ENCODE measurements around the gene PLEKHG7.

DNA sequence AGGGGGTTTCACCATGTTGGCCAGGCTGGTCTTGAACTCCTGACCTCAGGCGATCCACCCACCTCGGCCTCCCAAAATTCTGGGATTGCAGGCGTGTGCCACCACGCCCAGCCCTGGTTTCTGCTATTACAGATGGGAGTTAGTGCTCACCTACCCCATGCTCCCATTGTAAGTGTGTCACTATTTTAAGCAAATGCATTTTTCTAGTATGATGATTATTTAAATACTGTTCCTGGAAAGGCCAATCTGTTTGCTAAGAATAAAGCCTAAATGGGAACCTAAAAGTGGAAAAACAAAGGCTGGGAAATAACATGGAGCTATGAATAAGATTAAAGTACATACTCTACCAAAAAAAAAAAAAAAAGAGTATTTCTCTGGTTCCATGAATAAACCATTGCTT, 45.0 kb upstream of the PLEKHG7 start:
- TF ChIP-seq CREB1 (CRISPR knock-in tag; IDR thresholded peaks at IDR 0.05; ENCODE audit: low read depth): no peak
- TF ChIP-seq POLR2AphosphoS5 (IDR thresholded peaks at IDR 0.05; ENCODE audit: low read depth): no peak
- TF ChIP-seq, protein P1, sequence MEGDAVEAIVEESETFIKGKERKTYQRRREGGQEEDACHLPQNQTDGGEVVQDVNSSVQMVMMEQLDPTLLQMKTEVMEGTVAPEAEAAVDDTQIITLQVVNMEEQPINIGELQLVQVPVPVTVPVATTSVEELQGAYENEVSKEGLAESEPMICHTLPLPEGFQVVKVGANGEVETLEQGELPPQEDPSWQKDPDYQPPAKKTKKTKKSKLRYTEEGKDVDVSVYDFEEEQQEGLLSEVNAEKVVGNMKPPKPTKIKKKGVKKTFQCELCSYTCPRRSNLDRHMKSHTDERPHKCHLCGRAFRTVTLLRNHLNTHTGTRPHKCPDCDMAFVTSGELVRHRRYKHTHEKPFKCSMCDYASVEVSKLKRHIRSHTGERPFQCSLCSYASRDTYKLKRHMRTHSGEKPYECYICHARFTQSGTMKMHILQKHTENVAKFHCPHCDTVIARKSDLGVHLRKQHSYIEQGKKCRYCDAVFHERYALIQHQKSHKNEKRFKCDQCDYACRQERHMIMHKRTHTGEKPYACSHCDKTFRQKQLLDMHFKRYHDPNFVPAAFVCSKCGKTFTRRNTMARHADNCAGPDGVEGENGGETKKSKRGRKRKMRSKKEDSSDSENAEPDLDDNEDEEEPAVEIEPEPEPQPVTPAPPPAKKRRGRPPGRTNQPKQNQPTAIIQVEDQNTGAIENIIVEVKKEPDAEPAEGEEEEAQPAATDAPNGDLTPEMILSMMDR (conservative IDR thresholded peaks at IDR 0.05; ENCODE audit: low read depth in 2 of 2): no peak
- TF ChIP-seq, protein P2, sequence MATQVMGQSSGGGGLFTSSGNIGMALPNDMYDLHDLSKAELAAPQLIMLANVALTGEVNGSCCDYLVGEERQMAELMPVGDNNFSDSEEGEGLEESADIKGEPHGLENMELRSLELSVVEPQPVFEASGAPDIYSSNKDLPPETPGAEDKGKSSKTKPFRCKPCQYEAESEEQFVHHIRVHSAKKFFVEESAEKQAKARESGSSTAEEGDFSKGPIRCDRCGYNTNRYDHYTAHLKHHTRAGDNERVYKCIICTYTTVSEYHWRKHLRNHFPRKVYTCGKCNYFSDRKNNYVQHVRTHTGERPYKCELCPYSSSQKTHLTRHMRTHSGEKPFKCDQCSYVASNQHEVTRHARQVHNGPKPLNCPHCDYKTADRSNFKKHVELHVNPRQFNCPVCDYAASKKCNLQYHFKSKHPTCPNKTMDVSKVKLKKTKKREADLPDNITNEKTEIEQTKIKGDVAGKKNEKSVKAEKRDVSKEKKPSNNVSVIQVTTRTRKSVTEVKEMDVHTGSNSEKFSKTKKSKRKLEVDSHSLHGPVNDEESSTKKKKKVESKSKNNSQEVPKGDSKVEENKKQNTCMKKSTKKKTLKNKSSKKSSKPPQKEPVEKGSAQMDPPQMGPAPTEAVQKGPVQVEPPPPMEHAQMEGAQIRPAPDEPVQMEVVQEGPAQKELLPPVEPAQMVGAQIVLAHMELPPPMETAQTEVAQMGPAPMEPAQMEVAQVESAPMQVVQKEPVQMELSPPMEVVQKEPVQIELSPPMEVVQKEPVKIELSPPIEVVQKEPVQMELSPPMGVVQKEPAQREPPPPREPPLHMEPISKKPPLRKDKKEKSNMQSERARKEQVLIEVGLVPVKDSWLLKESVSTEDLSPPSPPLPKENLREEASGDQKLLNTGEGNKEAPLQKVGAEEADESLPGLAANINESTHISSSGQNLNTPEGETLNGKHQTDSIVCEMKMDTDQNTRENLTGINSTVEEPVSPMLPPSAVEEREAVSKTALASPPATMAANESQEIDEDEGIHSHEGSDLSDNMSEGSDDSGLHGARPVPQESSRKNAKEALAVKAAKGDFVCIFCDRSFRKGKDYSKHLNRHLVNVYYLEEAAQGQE (IDR thresholded peaks at IDR 0.05; ENCODE audit: unreplicated experiment): no peak
- no peak for TF ChIP-seq STAT1 (IDR thresholded peaks at IDR 0.05; ENCODE audit: unreplicated experiment)
- TF ChIP-seq NANOG (IDR thresholded peaks at IDR 0.05; ENCODE audit: borderline replicate concordance): no peak
- no peak for TF ChIP-seq ZNF331 (CRISPR knock-in tag; IDR thresholded peaks at IDR 0.05; ENCODE audit: low read depth)
- no peak for TF ChIP-seq EZH2phosphoT487 (IDR thresholded peaks at IDR 0.05; ENCODE audit: unreplicated experiment)
